Nephron progenitor cell (in vitro differentiated cells): ENCODE data around the gene TAF11L12.
"Not testable (repeated sequence)": the region's sequence is repeated elsewhere in the genome, so short reads cannot be mapped to it uniquely, and the experiment has no call there.

Experiments used
- DNase-seq: peaks from one replicate; pipeline ENCODE4 v3.0.0; 2021
- H3K27ac Mint-ChIP-seq: 2 replicates; pipeline ENCODE4 v1.8.0; 2021; ENCODE audit warnings: mild to moderate bottlenecking, moderate library complexity, mixed read lengths
- H3K27me3 Mint-ChIP-seq: 2 replicates; pipeline ENCODE4 v1.8.0; 2021; ENCODE audit warnings: mild to moderate bottlenecking, low read depth, mixed read lengths; ENCODE audit not compliant: poor library complexity
- H3K36me3 Mint-ChIP-seq: 2 replicates; pipeline ENCODE4 v1.8.0; 2021; ENCODE audit warnings: low read depth, mixed read lengths
- H3K4me1 Mint-ChIP-seq: 2 replicates; pipeline ENCODE4 v1.8.0; 2021; ENCODE audit warnings: mixed read lengths
- H3K4me3 Mint-ChIP-seq: 2 replicates; pipeline ENCODE4 v1.8.0; 2021; ENCODE audit warnings: mild to moderate bottlenecking, moderate library complexity, mixed read lengths
- H3K9me3 Mint-ChIP-seq: 2 replicates; pipeline ENCODE4 v1.8.0; 2021; ENCODE audit warnings: mild to moderate bottlenecking, moderate library complexity, mixed read lengths
- TF ChIP-seq, protein P1 (sequence below): fragments of 200-600 bp; sonication (generic); IDR thresholded peaks from 2 replicates; pipeline ENCODE4 v1.5.0; 2021; ENCODE audit warnings: antibody characterized with exemption

The TAF11L12 gene

DNA sequence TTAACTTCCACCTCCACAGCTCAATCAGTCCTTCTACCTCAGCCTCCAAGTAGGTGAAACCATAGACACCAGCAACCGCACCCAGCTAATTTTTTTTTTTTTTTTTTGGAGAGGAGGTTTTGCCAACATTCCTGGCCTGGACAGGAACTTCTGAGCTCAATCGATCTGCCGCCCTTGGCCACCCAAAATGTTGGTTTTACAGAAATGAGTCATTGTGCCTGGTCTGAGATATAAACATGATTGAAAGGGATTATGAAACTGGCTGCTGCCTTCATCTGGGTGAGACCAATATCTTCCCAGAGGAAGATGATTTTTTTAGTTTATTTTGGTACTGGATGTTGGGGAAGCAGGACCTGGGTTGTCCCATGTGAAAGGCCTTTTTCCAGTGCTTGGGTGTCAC lies 9.2 kb downstream of the TAF11L12 start:
- no peaks in the 10 kb centered on the region for H3K9me3 Mint-ChIP-seq
- peaks cover 3% of the 10 kb centered on the region for H3K27me3 Mint-ChIP-seq
- no peak overlapping the region for H3K27ac Mint-ChIP-seq
- no peak overlapping the region for H3K4me3 Mint-ChIP-seq
- no peaks in the 10 kb centered on the region for H3K36me3 Mint-ChIP-seq
- no peak for DNase-seq
- no peaks in the 10 kb centered on the region for H3K4me1 Mint-ChIP-seq
- TF ChIP-seq, protein P1, sequence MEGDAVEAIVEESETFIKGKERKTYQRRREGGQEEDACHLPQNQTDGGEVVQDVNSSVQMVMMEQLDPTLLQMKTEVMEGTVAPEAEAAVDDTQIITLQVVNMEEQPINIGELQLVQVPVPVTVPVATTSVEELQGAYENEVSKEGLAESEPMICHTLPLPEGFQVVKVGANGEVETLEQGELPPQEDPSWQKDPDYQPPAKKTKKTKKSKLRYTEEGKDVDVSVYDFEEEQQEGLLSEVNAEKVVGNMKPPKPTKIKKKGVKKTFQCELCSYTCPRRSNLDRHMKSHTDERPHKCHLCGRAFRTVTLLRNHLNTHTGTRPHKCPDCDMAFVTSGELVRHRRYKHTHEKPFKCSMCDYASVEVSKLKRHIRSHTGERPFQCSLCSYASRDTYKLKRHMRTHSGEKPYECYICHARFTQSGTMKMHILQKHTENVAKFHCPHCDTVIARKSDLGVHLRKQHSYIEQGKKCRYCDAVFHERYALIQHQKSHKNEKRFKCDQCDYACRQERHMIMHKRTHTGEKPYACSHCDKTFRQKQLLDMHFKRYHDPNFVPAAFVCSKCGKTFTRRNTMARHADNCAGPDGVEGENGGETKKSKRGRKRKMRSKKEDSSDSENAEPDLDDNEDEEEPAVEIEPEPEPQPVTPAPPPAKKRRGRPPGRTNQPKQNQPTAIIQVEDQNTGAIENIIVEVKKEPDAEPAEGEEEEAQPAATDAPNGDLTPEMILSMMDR, result no peak

DNA sequence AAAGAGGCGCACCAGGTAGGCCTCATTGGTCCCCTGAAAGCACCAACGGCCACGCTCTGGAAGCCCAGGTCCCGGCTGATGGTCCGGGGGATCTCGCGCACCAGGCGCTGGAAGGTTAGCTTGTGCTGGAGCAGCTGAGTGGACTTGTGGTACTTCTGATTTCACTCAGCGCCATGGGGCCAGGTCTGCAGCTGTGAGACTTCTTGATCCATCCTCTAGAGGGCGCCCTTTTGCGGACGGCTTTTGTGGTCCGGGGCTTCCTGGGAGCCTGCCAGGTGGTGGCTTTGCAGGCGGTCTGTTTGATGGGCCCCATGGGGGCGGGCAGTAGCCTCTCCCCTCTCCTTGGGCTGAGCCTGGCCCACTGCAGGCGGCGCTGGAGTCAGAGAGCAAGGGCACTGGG lies 10.4 kb downstream of the TAF11L12 start:
- Mint-ChIP-seq H3K4me3 (no peak overlapping the region), H3K27me3 (no peaks in the 10 kb centered on the region), H3K4me1 (no peaks in the 10 kb centered on the region), H3K27ac (no peak overlapping the region), H3K9me3 (no peaks in the 10 kb centered on the region), H3K36me3 (no peaks in the 10 kb centered on the region)
- TF ChIP-seq, protein P1, result no peak
- no peak for DNase-seq

DNA sequence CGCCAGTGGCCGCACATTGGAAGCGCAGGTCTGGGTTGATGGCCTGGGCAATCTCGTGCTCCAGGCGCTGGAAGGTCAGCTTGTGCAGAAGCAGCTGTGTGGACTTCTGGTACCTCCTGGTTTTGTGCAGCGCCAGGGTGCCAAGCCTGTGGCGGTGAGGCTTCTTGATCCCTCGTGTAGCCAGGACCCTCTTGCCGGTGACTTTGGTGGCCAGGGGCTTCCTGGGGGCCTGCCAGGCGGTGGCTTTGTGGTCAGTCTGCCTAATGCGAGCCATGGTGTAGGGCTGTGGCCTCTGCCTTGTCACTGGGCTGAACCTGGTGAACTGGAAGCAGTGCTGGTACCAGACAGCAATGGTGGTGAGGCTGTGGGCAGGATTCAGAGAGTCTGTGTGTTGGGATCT lies 15.5 kb downstream of the TAF11L12 start:
- TF ChIP-seq, protein P1, result no peak
- H3K4me1 Mint-ChIP-seq, result no peaks in the 10 kb centered on the region
- no peak for DNase-seq
- no peaks in the 10 kb centered on the region for H3K9me3 Mint-ChIP-seq
- H3K27me3 Mint-ChIP-seq, result no peaks in the 10 kb centered on the region
- no peaks in the 10 kb centered on the region for H3K36me3 Mint-ChIP-seq
- no peak overlapping the region for H3K27ac Mint-ChIP-seq
- H3K4me3 Mint-ChIP-seq, result no peak overlapping the region

DNA sequence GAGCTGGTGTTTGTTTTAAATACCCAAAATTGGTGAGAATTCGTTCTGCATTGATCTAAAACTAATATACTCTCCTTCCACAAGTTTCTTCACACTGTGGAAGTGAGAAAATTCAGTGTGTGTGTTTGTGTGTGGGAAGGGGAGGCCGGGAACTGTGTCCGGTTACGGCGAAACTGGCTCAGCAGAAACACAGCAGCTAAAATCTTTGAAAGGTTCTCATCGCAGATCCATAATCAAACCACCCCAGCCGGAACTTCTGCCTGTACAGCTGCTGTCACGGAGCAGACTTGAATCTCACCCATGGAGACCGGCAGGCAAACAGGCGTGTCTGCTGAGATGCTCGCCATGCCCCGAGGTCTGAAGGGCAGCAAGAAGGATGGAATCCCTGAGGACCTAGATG lies 21.6 kb downstream of the TAF11L12 start, which contains the start of gene TAF11L13:
Gene TAF11L13, plus strand, starts transcription at position 301 of the 400 bp plus-strand sequence.
- not testable (repeated sequence) for H3K9me3 Mint-ChIP-seq, DNase-seq, H3K4me1 Mint-ChIP-seq, H3K4me3 Mint-ChIP-seq, H3K27ac Mint-ChIP-seq, H3K36me3 Mint-ChIP-seq, H3K27me3 Mint-ChIP-seq

DNA sequence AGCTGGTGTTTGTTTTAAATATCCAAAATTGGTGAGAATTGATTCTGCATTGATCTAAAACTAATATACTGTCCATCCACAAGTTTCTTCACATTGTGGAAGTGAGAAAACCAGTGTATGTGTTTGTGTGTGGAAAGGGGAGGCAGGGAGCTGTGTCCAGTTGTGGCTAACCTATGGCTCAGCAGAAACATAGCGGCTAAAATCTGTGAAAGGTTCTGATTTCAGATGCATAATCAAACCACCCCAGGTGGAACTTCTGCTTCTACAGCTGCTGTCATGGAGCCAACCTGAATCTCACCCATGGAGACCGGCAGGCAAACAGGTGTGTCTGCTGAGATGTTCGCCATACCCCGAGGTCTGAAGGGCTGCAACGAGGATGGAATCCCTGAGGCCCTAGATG lies 24.0 kb downstream of the TAF11L12 start, which contains the start of gene TAF11L14:
Gene TAF11L14, plus strand, starts transcription at position 301 of the 400 bp plus-strand sequence.
- Mint-ChIP-seq H3K27ac (no peak within 1 kb of the TSS), H3K9me3 (no peaks in the 10 kb centered on the region), H3K27me3 (no peaks in the 10 kb centered on the region), H3K4me3 (no peak within 1 kb of the TSS), H3K36me3 (no peaks in the 10 kb centered on the region), H3K4me1 (no peaks in the 10 kb centered on the region)
- no peak for DNase-seq
- TF ChIP-seq, protein P1, result no peak

DNA sequence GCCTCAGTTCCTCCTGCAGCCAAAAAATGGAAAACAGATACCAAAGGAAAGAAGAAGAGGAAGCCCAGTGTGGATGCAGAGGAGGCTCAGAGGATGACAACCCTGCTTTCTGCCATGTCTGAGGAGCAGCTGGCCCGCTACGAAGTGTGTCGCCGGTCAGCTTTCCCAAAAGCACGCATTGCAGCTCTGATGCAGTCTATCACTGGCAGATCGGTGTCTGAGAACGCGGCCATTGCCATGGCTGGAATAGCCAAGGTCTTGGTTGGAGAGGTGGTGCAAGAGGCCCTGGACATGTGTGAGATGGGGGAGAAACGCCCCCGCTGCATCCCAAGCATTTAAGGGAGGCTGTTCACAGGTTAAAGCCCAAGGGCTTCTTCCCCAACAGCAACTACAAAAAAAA lies 39.0 kb downstream of the TAF11L12 start:
- peaks cover 18% of the 10 kb centered on the region for H3K9me3 Mint-ChIP-seq
- H3K4me3 Mint-ChIP-seq, result not testable (repeated sequence)

DNA sequence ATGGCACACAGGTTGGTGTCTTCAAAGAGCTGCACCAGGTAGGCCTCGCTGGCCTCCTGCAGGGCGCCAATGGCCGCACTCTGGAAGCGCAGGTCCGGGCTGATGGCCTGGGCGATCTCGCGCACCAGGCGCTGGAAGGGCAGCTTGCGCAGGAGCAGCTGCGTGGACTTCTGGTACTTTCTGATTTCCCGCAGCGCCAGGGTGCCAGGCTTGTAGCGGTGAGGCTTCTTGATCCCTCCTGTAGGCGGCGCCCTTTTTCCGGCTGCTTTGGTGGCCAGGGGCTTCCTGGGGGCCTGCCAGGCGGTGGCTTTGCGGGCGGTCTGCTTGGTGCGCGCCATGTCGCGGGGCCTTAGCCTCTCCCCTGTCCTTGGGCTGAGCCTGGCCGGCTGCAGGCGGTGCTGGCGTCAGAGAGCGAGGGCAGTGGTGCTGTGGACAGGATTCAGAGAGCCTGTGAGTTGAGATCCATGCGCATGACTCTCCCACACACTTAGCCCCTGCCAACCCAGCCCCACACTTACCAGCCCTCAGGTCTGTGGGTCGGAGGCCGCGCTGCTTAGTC lies 45.1 kb downstream of the TAF11L12 start:
- H3K27me3 Mint-ChIP-seq, H3K27ac Mint-ChIP-seq, DNase-seq, H3K4me3 Mint-ChIP-seq, H3K36me3 Mint-ChIP-seq: not testable (repeated sequence)
- H3K9me3 Mint-ChIP-seq, result peaks cover 17% of the 10 kb centered on the region
- peaks cover 25% of the 10 kb centered on the region for H3K4me1 Mint-ChIP-seq

More for the DNA sequence above, 39.0 kb downstream of the TAF11L12 start:
- peaks cover 24% of the 10 kb centered on the region for H3K4me1 Mint-ChIP-seq
- DNase-seq, H3K27ac Mint-ChIP-seq, H3K27me3 Mint-ChIP-seq, H3K36me3 Mint-ChIP-seq: not testable (repeated sequence)
